ENCODE results near the gene FKBP4.

GRCh38 chr12:2765608-2766007, 29.2 kb upstream of the FKBP4 start:
- no peak for TF ChIP-seq CTCF (IDR thresholded peaks at IDR 0.05; ENCODE audit: low read length)
- no peak for TF ChIP-seq EZH2phosphoT487 (IDR thresholded peaks at IDR 0.05; ENCODE audit: low read length)
- TF ChIP-seq EZH2 (optimal IDR thresholded peaks at IDR 0.05; ENCODE audit: low read depth, low read length): no peak
